ENCODE data around the gene CSF2RB.

Gene CSF2RB

DNA sequence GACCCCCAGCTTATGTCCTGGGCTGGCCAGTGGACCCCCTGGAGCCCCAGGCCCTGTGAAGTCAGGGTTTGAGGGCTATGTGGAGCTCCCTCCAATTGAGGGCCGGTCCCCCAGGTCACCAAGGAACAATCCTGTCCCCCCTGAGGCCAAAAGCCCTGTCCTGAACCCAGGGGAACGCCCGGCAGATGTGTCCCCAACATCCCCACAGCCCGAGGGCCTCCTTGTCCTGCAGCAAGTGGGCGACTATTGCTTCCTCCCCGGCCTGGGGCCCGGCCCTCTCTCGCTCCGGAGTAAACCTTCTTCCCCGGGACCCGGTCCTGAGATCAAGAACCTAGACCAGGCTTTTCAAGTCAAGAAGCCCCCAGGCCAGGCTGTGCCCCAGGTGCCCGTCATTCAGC lies 24.6 kb downstream of the CSF2RB start:
- DNase-seq, result no peak

DNA sequence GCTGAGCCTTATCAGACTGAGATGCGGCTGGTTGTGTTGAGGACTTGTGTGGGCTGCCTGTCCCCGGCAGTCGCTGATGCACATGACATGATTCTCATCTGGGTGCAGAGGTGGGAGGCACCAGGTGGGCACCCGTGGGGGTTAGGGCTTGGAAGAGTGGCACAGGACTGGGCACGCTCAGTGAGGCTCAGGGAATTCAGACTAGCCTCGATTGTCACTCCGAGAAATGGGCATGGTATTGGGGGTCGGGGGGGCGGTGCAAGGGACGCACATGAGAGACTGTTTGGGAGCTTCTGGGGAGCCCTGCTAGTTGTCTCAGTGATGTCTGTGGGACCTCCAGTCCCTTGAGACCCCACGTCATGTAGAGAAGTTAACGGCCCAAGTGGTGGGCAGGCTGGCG lies 25.5 kb downstream of the CSF2RB start:
- DNase-seq, result no peak

DNA sequence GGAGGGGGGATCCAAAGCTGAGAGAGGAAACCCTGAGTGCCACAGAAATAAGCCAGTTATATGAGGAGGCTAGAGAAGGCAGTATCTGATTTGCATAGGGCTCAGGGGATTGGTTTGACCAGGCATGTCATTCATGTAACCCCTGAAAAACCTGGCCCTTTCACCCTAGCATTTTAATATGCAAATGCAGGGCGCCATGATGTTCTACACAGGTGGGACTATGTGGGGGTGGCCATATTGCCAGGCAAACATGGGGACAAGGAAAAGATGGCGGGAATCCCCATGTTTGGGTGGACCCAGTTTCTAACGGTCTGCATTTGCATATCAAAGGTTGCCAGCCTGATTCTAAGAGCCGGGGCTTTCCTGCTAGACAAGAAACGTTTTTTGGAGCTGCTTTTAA lies 27.2 kb downstream of the CSF2RB start:
- DNase-seq, result no peak

DNA sequence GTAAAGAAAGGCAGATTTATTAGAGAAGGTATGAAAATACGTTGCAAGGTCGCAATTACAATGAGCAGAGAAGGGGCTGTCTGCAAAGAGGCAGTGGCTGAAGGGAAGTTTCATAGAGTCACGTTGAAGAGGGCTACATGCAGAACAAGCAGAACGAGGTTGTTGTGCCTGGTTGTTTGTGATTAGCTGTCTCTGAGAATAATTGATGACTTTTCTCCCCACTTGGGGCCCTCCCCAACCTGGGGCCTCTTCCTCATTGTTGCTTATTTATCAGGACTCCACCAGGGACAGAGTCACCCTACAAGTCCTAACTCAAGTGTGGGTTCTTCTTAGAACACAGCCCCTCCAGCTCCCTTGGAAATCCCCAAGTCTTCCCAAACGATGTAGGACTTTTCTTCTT lies 29.1 kb downstream of the CSF2RB start:
- no peak for DNase-seq

DNA sequence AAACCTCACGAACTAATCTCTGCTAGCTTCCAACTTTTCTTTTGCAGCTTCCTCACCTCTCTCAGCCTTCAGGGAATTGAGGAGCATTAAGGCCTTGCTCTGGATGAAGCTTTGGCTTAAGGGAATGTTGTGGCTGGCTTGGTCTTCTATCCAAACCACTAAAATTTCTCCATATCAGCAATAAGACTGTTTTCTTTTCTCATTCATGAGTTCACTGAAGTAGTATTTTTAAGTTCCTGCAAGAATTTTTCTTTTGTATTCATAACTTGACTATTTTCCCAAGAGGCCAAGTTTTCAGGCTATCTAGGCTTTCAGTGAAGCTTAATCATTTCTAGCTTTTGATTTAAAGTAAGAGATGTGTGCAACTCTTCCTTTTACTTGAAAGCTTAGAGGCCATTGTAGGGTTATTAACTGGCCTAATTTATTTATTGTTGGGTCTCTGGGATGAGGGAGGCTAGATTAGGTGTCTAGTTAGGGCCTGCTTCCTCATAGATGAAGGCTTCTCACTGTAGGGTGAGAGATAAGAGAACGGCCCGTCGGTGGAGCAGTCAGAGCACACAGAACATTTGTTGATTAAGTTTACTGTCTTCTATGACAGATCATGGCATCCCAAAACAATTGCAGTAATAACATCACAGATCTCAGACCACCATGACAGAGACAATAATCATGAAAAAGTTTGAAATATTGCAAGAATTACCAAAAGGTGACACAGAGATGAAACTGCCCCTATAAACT lies 33.2 kb downstream of the CSF2RB start:
- DNase-seq, result no peak

DNA sequence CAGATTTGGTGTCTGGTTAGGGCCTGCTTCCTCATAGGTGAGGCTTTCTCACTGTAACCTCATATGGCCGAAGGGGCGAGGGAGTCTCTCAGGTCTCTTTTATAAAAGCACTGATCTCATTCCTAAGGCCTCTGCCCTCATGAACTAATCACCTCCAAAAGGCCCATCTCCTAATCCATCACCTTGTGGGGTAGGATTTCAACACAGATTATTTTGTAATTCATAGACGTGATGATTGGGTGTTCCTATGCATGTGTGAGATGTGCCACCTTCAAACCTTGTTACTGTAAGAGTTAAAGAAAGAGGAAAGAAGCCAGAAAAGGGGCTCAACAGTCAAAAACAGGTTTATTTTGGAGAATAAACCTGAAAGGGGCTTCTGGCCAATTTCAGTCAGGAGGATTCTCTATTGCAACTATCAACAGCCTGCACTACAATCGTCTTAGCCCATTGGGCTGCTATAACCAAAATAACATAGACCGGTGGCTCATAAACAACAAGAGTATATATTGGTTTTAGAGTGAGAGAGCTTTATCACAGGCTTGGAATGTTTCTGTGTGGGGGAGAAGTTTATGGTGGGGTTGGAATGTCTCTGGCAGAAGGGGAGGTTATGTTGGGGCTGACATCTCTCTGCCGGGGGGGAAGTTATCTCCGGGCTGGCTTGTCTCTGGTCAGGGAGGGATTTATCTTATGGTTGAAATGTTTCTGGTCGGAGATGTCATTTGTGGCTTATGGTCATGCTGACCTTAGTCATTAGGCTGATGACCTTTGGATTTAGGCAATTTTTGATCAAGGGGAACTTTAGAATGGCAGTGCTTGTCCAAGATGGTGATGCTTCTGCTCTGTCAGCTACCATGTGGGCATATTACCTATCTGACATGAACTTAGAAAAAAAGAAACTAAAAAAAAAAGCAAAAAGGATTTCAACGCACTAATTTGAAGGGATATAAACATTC lies 35.1 kb downstream of the CSF2RB start:
- no peak for DNase-seq

DNA sequence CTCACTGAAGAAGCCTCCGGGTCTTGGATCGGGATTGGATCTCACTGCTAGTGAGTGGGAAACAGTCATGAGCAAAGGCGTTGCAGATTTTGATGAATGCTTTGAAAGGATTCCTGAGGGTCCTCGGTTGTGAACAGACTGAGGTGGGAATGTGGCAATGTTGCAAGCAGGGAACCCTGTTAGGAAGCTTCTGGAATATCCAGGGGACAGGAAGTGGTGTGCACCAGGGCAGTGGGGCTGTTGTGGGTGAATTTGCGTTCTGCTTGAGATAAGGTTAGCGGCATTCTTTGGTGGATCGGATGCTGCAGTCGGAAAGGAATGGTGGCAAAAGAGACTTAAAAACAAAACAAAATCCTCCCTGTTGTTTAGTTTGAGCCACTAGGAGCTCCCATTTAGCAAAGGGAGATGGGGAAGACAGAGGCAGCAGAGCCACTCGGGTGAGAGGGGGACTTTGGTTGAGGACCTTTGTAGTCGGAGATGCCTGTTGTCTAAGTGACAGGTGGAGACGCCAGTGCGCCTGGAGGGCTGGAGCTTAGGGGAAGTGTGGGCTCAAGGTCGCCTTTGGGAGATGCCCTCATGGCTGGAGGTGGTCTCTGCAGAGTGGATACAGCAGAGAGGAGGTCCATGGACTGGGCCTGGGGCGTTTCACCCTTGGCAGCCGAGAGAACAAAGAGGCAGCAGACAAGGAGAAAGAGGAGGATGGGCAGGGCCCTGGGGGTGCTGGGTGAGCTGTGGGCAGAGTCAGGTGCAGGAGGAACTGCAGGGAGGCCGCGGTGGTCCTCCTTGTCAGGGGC lies 37.6 kb downstream of the CSF2RB start:
- no peak for DNase-seq

DNA sequence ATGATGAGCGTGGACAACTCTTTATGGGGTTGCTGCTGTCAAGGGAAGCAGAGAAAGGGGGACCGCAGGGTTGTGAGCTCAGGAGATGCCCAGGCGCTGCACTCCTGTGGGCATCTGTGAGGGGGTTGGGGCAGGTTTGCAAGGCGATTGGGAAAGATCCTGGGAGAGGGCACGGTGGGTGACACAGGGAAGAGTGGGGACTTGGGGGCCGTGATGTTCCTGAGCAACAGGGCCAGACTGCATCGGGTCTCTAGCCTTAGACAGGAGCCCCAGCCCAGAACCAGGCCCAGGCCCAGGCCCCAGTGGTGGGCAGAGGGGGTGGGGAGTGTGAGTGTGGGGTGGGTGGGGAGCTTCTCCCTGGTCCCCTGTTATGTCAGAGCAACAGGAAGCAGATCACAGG lies 38.3 kb downstream of the CSF2RB start:
- DNase-seq, result no peak

DNA sequence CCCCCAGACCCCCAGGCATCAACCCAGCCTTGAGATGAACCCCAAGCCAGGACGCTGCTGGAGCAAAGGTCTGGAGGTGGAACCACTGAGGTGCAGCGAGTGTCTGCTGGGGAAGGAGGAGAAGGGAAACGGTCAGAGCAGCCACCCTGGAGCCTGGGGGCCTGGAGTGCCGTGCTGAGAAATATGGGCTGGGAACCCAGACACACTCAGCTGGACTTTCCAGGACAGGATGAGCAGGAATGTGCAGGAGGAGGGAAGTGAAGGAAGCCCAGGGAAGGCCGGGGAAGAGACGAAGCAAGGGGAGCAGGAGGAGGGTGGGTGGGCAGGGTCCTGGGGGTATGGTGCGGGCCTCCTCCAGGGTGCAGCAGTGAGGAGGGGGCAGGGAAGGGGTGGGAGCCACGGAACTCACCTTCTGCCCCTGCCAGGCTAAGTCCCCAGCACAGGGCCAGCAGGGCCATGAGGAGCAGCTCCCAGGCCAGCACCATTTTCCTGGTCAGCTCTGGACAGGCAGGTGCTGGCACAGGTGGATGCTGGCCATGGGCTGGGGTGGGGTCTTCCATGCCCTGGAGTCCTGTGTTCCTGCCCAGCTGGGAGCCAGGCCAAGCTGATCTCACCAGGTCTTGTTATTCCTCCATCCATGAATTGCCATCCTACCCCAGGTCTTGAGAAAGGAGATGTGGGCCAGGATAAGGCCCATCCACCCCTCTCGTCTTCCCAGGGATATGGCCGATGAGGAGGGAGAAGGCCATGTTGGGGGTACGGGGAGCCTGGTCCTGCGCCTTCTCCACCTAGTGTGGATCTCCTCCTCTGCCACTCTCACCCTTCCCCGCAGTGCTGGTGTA lies 40.0 kb downstream of the CSF2RB start:
- DNase-seq, result no peak

DNA sequence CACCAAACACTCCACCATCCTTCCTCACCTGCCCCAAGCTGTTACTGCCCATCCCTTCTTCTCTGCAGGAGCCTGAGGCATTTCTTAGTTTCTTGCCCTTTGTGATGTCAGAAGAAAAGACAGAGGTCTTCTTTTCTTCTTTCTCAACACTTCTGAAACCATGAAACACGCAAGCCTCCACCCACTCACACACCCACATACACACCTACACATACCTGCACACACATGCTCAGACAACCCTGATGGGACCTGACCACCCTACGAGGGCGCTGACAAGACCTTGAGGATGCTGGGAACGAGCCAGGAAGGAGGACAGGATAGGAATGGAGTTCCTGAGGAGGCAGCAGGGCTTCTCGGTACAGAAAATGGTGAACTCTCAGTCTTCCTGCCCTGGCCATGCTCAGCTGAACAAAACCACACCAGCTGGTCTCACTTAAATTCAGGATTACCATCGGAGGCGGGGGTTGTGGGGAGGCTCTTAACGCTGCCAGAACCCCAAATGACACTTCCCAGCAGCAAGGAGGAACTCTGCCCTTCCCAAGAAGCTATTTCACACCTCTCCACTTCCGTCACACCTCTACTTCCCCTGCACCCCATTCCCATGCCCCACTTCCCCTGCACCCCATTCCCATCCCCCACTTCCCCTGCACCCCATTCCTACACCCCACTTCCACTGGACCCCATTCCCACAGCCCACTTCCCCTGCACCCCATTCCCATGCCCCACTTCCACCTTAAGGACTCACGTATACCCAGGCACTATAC lies 41.0 kb downstream of the CSF2RB start:
- DNase-seq, result no peak

DNA sequence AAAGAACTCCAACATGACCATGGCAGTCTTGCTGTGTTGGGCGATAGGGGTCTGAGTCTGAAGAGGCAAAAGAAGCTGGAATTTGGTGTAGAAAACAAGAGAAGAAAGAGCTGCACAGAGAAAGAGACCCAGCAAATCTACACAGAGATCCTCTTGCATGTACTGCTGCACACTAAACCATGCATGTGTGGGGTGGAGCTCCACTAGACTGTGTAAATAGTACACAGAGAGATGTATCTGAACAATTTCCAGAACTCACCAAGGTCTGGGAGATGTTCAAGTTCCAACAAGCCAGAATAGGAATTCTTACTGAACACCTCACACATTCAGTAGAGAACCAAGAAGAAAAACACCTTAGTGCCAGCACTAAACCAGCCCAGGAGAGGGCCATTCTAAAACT lies 42.3 kb downstream of the CSF2RB start:
- DNase-seq, result no peak

DNA sequence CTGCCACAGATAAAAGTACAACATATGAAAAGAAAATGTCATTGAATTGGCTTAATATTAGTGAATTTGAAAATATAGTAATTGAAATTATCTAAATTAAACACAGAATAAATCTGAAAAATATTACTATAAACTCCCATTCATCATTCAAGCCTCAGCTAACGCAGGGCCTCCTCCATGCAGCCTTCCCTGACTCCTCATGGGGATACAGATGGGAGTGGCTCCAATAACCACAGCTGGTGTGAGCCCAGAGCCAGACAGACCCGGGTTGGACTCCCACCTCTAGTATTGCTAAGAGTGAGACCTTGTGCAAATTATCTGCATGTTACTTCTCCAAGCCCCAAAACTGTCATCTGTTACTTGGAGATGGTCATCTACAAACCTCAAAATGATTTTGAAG lies 44.9 kb downstream of the CSF2RB start:
- no peak for DNase-seq

DNA sequence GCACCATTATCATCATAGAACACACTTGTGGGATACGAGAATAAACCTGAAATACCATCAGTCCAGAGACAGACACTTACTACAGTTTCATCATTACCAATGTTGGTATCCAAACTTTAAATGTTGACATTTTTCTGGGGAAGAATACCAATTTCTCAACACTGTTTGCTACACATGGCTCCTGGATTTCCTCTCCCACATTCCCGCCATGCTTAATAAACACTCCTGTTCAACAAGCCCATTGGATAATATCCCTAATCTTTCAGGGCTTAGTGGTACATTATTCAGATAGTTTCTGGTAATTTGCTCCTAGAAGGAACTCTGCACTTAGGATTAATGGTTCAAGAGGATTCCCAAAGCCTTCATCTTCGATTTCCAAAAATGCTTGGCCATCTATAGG lies 48.2 kb downstream of the CSF2RB start:
- DNase-seq, result no peak

DNA sequence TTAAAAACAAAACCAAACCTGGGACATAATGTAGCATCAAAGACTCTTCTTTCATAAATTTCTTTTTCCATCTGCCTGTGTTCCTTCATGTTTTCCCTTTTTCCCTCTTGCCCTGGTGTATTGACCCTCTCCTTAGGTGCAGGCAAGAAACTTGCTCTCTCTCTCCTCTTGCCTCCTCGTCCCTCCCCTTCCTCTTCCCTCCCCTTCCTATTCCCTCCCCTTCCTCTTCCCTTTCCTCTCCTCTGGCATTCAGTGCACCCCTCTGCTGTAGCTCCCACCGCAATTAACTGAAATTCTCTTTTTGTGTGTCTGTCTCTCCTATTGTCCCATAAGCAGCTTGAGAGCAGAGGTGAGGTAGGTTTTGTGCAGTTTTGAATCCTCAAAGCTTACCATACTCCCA lies 49.9 kb downstream of the CSF2RB start:
- no peak for DNase-seq

DNA sequence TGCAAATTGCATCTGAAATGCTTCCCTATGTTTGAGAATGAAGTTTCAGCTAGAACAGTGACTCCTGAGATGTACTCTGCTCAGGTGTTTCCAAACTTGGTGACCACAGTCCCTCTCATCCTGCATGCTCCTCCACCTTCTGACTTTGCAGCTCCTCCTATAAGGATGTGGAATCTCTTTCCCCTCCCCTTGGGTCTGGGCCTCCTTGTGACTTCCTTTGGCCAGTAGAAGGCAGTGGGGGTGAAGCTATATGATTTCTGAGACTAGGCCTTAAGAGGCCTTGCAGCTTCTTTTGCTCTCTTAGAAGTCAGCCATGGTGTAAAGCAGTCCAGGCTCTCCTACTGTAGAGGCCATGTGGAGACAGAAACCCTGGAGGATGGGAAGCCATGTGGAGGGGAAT lies 50.7 kb downstream of the CSF2RB start:
- no peak for DNase-seq

DNA sequence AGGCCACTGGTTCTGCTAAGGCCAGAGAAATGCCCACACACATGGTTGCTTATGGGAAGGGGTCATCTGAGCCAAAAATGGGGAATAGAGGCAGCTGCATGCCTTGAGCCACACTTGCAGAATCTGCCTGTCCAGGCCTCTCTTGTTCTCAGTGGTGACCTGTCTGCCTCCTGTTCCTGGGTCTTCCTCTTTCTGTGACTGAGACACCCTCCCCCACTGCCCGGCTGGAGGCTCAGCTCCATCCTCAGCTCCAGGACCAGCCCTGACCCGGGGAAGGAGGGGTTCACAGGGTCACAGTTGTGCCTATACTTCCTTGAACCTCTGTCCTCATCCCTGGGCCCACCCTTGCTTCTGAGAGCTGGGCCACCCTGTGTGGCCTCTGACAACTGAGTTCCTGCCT lies 52.3 kb downstream of the CSF2RB start:
- DNase-seq, result no peak

DNA sequence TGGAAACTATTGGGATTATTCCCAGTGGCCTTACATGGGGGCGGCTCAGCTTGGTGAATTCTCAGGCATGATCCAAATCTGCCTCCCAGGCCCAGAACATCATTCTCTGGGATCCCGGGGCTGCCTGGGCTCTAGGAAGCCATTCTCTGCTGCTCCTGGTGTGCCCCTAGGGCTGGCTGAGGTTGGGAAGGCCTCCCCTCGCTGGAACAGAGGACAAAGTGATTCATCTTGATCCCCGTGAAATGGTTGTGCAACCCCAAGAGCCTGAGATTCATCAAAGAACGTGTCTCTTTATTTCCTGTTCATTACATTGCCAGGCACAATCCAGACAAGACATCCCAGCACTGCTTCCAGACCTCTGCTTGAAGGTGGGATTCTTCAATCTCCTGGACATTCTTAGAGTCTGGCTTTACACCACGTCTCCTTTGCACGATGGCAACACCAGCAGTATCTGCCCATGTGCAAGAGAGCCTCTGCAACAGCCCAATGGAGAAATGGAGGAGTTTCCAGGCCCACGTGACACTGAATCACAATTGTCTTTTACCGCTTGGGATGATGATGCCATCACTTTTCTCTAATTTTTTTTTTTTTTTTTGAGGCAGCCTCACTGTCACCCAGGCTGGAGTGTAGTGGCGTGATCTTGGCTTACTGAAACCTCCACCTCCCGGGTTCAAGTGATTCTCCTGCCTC lies 53.6 kb downstream of the CSF2RB start:
- DNase-seq, result no peak

DNA sequence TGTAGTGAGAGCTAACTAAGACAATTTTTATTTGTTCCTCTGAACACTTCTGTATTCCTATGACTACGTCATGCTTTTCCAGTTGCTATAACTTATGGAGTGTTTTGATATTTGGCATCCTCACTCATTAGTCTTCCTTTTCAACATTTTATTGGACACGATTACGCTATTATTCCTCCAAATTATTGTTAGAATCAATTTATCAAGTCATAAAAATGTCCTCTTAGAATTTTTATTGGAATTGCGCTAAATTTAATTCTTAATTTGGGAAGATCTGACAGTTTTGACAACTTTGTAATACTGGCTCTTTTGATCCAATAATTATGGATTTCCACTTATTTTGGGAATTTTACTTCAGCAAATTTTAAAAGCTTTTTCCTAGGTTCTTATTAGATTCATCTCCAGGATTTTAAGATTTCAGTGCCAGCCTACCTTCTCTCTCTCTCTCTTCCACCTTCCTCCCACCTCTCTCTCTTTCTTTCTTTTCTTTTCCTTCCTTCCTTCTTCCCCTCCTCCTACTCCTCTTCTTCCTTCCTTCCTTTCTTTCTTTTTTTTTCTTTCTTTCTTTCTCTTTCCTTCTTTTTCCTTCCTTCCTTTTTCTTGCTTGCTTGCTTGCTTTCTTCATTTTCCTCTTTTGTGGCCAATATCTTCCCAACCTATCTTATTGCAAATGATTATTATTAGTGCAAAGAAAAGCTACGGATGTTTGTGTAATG lies 55.0 kb downstream of the CSF2RB start:
- DNase-seq, result no peak

DNA sequence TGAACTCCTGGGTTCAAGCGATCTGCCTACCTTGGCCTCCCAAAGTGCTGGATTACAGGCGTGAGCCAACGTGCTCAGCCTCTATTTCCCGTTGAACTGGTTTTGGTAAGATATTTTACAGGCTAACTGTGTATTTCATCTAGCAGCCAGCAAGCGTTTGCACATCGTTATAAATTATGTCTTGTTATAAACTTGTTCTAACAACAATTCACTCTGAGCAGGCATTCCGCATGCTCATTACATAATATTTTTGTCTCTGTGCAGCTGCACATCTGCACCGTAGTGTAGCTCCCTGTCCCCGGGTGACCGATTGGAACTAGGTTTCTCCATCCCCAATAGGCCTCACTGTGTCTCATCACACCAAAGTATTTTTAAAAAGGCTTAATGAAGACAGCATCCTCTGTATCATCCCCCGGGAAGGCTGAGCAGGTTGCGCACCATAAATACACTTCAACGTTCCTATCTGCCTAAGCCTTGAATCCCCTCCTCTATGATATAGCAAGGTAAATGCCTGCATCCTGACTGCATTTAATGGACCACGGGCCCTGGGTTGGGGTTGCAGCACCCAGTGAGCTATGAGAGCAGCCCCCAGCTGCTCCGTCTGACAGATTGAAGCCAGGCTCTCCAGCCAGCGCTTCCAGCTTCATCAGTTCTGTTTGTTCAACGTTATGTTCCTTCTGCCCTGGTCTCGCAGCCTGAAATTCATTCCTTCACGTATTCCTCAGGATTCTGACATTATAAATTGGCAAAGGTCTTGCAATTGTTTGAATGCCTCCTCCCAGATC lies 58.1 kb downstream of the CSF2RB start:
- DNase-seq, result no peak

DNA sequence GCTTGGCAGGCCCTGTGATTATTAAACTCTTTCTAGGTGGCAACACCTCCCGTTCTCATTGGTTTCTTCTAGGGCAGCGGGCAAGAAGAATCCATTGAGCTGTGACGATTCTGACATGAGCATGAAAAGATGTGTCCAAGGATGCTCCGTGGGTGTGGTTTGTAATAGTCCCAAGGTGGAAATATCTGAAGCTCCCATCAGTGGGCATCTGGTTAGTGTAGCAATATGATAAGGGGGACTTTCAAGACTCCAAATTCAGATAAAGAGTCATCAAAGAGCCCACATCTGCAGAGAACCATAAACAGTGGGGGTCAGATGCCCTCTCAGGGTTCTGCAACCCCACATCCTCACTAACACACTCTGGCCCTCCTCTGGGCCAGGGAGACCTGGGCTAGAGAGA lies 63.2 kb downstream of the CSF2RB start:
- no peak for DNase-seq

All from midbrain (tissue), 1 donor.